Erythroblast (primary cell): ENCODE results near the gene C8B.

Experiments
- GATA1 ChIP-seq: IDR thresholded peaks from 2 replicates; pipeline ENCODE4 v1.6.1; 2011; ENCODE audit warnings: low read depth, mild to moderate bottlenecking, control low read depth, low read length, moderate library complexity
- POLR2A ChIP-seq: IDR thresholded peaks from 2 replicates; pipeline ENCODE4 v1.6.1; 2011; ENCODE audit warnings: mild to moderate bottlenecking, low read length

GRCh38 chr1:56890229-56890628 is 75.6 kb downstream of the C8B start:
- TF ChIP-seq POLR2A, result no peak
- TF ChIP-seq GATA1, result no peak
